OCI-M2 (cell line): ENCODE results near the gene RNF7.
"Not testable (repeated sequence)": the region's sequence is repeated elsewhere in the genome, so short reads cannot be mapped to it uniquely, and the experiment has no call there.

Source experiments
- DNase-seq: peaks from one replicate; lab custom pipeline; 2025; ENCODE audit not compliant: unreplicated experiment; lab: John Stamatoyannopoulos, UW

Gene RNF7

GRCh38 chr3:141735176-141735575, 2.9 kb upstream of the RNF7 start:
- no peak for DNase-seq

DNA sequence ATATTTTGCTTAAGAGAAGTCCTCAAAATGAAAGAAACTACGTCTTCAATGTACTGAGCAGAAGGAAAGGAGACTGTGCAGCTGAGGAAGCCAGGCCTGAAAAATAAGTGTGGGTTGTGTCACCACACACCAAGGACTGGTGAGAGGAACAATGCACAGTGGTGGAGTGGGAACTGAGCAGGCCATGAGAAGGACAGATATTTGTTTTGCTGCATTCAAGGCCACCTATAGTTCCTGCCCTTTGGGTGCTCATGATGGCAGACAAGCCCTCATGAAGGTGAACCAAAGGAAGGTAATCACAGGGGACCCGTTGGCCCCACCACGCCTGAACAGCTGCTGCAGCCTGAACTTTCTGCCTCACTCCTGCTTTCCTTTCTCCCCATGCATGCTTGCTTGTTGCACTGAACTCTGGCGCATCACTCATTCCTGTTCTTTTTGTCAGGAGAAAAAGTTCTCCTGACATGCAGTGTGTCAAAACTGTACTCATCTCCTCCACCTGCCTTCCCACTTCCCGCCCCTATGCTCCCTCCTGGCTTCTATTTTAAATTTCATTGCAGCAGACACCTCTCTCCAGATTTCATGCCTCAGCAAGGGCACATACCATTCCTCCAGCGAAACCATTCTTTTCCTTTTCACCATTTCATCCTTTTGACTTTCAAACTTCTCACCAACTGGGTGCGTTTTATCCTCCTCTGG, 2.2 kb upstream of the RNF7 start:
- DNase-seq: no peak

DNA sequence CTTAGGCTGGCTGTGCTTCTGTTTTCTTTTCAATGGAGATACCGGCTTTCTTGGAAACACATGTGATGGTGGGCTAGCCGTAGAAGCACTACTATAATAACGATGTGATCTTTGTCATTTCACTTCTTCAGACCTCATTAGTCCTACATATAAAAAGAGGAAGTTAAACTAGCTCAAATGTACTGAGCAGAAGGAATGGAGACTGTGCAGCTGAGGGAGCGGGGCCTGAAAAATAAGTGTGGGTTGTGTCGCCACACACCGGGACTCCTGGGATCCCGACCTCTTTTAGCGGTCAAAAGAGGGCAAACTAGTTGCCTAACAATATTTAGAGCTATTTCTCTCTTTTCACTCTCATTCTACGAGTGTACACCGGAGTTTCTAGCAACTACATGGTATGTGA, 1.0 kb upstream of the RNF7 start:
- DNase-seq: no peak

DNA sequence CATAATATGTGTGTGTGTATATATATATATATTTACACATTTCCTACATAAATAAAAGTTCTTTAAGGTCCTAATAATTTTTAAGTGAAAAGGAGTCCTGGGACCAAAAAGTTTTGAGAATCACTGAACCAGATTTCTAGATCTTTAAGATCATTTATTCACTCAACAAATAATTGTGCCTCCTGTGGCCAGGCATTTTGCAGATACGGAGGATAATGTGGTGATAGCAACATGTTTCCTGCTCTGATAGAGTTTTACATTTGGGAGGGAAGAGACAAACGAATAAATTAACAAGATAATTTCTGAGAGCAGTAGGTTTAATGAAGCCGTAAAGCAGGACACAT, 448 bp upstream of the RNF7 start:
- DNase-seq: no peak

DNA sequence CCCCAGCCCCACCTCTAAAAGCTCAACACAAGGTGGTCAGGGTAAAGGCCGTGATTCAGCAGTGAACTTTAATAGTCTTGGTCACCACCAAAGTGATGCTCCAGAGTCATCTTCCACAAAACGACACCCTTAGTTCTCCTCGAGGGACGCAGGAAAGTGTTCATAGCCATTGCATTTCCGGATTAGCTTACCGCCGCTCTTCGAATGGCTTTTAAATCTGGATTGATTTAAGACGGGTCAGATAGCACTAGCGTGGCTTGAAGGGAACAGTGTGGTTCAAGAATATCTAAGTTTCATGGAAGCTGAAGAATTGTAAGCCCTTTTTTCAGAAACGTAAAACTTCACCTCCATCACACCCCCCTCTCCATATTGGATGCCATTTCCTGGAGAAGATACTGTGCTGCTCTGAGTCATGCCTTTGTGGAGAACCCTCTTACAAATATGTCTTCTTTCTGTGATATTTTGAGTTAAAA, 829 bp downstream of the RNF7 start:
- no peak for DNase-seq

- no peak for DNase-seq
Observed at GRCh38 chr3:141739731-141740130, 1.6 kb downstream of the RNF7 start.

- DNase-seq: no peak
Observed at GRCh38 chr3:141740349-141740748, 2.3 kb downstream of the RNF7 start.

- DNase-seq: no peak
Observed at GRCh38 chr3:141743305-141743704, 5.2 kb downstream of the RNF7 start.

GRCh38 chr3:141746962-141747361, 8.9 kb downstream of the RNF7 start:
- no peak for DNase-seq

GRCh38 chr3:141753399-141753798, 15.3 kb downstream of the RNF7 start:
- no peak for DNase-seq

- no peak for DNase-seq
Observed at GRCh38 chr3:141754032-141754431, 15.9 kb downstream of the RNF7 start.

DNA sequence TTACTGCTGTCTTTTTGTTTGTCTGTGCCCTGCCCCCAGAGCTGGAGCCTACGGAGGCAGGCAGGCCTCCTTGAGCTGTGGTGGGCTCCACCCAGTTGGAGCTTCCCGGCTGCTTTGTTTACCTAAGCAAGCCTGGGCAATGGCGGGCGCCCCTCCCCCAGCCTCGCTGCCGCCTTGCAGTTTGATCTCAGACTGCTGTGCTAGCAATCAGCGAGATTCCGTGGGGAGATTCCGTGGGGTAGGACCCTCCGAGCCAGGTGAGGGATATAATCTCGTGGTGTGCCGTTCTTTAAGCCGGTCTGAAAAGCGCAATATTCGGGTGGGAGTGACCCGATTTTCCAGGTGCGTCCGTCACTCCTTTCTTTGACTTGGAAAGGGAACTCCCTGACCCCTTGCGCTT, 24.5 kb downstream of the RNF7 start:
- not testable (repeated sequence) for DNase-seq

DNA sequence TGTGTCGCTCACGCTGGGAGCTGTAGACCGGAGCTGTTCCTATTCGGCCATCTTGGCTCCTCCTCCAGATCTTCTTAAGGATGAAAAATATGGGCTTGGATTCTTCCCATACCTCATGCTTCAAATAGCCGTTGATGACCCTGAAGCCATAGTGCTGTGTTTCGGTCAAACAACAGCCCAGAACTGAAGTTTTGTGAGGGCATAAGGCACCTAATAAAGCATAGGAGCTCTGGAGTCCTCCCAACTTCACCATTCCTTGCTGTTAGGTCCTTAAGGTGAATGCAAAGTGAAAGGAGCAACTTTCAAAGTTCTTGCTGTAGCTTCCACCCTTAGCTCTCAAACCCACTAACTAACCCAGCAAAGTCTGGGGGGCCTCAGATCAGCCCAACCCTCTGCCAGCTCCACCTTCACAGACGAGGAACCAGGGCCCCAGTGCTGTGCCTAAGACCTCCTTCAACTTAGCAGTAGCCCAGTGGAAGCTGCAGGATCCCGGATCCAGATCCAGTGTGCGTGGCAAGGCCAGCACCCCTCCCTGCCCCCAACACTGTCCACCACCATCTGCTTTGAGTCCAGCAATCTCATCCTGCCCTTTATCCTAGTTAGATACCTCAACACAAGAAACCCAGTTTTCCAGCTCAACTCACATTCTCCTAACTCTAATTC, 25.1 kb downstream of the RNF7 start, which contains the start of gene GRK7:
GRK7 (plus strand) TSS at position 321 of the 663 bp plus-strand sequence. CDS start 14,877 bp downstream, outside the sequence.
- no peak for DNase-seq

DNA sequence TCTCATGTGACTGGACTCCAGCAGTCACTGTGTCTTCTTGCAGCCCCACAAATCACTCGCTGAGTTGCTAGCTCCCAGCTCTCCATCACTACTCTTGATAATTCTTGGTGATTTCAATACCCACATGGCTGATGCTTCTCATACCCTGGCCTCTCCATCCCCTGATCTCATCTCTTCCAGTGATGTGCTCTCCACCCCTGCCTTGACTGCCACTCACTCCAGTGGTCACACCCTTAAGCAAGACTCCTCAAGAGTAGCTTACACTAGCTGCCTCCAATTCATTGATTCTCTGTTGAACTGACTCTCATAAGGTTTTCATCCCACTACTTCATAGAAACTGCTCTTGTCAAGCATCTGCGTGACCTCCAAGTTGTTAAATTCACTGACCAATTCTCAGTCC, 25.9 kb downstream of the RNF7 start:
- DNase-seq: no peak

GRCh38 chr3:141764465-141764864, 26.4 kb downstream of the RNF7 start:
- no peak for DNase-seq

DNA sequence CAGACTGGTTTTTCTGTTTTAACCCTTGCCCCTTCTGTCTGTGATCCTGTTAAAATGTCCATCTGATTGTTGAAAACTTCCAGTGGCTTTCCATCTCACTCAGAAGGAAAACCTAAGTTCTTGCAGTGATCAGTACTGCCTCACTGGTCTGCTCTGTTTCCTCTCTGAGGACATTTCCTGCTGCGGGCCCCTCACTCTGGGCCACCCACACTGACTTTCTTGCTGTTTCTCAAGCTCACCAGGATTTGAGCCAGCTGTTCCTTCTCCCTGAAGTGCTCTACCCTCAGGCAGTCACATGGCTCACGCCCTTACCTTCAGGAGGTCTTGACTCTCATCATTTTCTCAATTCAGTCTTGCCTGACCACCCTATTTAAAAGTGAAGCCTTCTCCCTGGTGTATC, 26.9 kb downstream of the RNF7 start:
- DNase-seq: no peak

DNA sequence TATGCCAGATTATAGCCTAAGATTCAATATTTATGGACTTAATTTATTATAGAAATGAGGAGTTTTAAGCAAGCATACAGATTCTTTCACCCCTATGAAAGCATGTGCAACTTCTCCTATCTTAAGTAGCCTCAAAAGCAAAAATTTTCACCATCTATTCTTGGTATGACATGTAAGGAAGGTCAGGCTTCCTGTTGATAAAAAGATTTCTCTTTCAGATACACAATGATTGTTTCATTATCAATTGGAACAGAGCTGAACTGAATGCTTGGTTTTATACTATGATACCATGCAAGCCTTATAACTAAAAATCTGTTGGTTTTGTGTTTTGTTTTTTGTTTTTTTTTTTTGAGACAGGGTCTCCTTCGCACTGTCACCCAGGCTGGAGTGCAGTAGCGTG, 29.0 kb downstream of the RNF7 start:
- DNase-seq: no peak

GRCh38 chr3:141769221-141769894, 31.3 kb downstream of the RNF7 start:
- DNase-seq: no peak

- no peak for DNase-seq
Observed at GRCh38 chr3:141773676-141774075, 35.6 kb downstream of the RNF7 start.

- no peak for DNase-seq
Observed at GRCh38 chr3:141776376-141776775, 38.3 kb downstream of the RNF7 start.

DNA sequence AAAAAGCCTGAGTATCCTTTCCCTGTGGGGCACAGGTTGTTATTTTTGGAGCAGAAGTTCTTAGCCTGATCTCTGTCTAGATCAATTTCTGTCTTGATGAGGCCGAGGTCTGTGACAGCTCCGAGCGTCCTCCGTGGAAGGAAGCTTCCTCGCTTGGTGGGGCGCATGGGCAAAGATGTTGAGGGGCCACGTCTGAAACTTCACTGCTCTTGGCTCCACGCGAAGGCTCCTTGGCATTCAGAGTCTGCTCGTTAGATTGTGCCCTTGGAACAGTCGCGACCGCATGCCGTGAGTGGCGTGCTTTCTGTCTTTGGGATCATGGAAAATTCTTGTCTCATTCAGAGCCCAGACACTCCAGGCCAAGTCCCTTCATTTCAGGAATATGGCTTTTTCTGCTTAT, 38.8 kb downstream of the RNF7 start:
- no peak for DNase-seq
